HG02852 (cell line): Measurements from ENCODE around the gene ENOX1.

ENCODE experiments used
- ATAC-seq: cut with Tn5 transposase; IDR thresholded peaks from one replicate; pipeline ENCODE4 v1.9.1; 2021; ENCODE audit warnings: mild to moderate bottlenecking, moderate library complexity; ENCODE audit not compliant: unreplicated experiment

The ENOX1 gene

DNA sequence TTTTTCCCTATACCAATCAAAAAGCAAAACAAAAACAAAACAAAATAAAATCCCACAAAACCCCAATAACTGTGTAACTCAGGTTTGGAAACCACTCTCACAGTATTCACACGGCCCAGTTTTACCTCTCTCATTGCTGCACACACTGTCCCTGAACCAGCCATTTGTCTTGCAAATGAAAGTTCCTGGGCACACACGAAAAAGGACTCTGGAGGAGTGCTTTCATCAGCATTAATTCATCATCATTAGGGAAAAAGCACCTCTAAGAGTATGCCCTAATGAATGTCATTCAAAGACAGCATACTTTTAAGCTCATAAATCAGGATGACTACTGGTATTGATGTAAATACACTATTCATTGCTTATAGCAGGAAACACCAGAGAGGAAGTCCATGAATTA is 457.1 kb downstream of the ENOX1 start:
- ATAC-seq: no peak

DNA sequence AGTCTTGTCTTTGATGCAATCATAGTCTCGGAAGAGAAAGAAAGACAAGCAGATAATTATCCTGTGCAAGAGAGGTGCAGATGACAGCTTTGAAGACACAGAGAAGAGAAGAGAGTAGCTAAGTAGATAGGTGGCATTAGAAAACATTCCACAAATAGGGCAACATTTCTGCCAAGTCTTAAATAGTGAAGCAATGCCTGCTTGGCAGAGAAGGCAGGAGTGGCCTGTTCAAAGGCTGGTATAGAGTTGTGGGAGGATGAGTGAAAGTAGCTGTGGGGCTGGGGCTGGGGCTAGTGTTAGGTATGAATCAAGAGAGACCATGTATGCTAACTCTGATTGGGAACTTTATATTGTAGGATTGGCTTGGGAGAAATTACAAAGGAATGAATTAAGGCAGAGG is 457.9 kb downstream of the ENOX1 start:
- ATAC-seq: no peak

DNA sequence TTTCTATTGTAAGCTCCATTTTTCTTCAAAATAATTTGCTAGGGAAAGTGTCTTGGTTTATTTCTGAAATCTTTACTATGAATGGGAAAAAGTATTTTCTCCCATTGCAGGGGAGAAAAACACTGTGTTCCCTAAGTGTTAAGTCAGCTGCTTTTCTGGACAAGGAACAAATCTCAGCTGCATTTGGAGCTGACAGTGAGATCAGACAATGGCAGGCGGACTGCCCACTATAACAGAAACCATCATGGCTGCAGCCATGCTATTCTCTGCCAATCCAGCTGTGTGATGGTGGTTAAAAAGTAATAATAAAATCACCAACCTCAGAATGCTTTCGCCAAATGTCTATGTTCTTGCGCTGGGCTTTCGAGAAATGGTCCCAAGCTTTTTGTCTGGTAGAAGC is 460.7 kb downstream of the ENOX1 start:
- no peak for ATAC-seq

DNA sequence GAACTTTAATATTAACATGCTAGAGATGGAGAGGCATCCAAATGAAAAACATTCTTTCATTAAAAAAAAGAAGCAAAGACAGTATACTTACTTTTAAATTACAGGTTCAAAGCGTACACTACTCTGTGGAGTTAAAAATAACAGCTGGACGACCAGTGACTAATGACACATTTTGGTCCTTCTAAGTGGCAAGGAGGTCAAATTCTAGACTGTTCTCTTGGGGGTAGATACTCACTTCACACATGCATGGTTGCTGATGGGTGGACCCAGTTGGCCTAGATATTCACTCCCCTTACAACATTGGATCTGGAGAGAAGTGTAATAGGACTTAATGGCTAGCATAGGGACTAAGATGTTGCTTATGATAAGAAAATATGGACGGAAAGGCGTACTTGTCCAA is 461.1 kb downstream of the ENOX1 start:
- ATAC-seq: no peak

DNA sequence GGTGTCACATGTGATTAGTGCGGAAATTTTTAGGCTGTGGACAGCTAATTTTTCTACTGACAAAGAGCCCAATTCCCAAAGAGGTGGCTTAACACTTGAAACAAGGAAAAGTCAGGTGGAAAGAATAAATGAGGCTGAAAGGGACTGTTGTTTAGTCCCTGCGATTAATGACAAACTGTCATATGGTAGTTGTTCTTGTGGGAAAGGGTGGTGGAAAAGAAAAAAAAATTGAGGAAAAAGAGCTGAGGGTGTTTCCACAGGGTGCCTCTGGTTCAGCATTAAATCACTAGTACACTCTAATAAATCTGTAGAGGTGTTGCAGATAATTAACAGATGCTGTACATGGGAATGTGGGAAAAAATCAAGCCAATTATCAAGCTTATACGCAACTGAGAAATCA is 462.6 kb downstream of the ENOX1 start:
- no peak for ATAC-seq

DNA sequence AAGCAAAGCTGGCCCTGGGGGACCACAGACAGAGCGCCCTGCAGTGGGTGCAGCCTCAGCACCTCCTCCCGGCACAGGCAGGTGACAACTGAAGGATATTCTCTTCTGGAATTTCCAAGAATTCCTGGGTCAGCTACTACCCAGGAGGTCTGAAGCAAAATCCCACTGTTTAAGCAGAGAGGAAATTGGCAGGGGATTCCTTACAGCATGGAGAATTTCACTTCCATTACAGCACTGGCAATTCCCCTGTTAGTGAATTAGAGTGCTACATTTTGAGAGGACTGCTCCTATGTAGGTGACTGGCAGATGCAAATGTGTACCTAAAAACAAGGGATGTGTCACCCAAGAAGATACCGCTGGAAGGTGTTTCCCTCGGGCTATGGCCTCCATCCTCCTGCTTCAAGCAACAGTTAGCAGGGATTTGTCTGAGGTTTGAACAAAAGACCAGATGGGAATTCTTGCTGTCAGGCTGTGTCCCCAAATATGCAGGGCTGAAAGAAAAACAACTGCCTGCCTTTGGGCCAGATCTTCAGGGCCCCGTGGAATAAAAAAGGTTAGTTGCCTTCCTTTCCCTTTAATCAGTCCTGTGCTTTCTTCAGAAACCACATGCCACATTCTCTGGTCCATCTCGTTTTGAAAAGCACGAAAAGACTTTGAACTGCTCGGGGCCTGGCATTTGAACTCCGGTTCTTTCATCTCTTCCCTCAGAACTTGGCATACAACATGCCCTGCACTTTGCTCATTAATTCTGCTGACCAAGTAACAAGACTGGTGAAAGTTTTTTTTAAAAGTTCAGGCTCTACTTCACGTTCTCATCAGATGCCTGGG is 466.9 kb downstream of the ENOX1 start:
- ATAC-seq: no peak

DNA sequence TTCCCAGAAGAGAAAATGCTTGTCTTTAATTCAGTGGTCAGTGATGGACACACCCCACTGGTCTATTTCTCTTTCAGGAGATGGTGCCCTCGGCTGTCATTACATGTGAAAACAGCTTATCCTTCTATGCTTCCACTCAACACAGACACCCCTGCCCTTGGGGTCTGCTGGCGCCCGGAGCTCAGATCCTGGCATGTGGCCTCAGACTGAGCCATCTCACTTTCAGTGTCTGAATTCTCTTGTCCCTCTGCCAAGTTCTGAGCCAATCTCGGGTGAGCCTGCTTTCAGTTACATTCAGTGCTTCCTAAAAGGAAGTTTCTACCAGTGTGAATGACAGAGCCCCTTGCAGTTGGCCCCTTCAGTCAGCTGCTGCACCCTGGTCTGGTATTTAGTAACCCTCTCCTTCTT is 469.8 kb downstream of the ENOX1 start:
- no peak for ATAC-seq

DNA sequence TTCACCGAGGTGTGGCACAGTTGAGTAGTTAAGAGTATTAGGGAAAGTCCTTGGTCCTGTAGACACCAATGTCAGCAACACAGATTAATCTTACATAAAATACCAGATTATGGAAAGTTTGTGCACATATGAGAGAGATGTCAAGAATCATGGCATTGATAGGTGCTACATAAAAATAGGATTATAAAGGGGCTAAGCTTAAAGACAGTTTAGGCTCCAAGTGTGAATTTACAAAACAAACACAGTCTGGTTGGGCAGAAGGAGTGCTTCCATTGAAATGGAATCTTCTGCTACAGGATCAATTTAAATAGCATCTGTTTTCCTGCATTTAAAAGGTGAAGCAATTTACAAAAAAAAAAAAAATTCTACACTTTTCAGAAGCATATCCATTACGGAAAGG is 470.5 kb downstream of the ENOX1 start:
- no peak for ATAC-seq

DNA sequence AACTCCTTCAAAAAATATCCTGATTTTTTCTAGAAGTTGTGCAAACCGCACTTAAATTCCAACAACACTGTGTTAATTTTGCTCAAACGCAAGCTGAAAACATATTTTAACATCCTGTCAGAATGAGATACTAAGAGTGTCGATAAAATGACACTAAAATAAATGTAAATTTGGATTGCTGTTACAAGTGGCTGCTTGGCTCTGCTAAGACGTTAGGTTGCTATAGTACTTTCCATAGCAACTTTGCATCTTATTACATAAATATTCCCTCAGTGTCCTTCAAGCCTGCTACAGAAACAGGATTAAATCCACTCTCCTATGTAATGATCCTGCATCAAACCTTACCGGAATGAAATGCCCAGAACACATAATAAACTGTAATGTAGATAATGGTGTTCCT is 471.2 kb downstream of the ENOX1 start:
- no peak for ATAC-seq

DNA sequence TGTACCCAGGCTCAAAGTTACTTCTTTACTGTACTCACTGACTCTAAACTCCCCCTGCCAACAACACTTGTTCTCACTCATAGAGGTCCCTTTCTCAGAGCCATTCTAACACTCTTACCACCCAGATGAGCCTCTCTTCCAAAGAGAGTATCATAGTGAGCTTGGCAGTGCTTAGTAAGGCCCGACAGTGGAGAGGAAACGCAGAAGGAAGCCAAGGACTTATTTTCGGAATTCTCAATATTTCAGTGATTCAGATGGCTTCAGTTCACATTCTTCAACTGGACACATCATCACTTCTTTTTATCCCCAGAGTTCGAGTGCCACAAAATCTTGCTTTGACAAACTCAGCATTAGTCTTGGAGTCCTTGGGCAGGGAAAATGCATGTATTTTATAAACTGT is 477.5 kb downstream of the ENOX1 start:
- no peak for ATAC-seq

DNA sequence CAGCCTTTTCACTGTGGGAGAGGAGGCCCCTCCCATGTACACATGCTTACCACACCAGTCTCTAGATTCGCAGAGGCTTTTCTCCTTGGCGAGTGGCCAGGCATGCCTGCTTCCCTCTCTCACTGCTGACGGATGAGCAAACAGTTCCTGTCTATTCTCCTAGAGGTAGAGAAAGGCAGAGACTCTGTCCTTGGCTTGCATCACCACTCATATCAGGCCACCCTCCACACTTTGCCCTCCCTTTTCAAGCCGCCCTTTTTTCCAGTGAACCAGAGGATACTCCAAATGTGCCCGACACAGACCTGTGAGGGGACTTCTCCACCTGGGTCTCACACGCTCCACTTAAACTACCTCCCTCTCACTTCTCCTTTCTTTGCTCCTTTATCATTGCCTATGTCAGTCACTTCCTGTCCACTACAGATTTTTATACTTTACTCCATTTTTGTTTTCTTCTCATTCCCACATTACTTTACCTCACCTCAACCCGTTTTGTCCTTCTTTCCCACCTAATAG is 478.8 kb downstream of the ENOX1 start:
- ATAC-seq: peak; percentile 91

DNA sequence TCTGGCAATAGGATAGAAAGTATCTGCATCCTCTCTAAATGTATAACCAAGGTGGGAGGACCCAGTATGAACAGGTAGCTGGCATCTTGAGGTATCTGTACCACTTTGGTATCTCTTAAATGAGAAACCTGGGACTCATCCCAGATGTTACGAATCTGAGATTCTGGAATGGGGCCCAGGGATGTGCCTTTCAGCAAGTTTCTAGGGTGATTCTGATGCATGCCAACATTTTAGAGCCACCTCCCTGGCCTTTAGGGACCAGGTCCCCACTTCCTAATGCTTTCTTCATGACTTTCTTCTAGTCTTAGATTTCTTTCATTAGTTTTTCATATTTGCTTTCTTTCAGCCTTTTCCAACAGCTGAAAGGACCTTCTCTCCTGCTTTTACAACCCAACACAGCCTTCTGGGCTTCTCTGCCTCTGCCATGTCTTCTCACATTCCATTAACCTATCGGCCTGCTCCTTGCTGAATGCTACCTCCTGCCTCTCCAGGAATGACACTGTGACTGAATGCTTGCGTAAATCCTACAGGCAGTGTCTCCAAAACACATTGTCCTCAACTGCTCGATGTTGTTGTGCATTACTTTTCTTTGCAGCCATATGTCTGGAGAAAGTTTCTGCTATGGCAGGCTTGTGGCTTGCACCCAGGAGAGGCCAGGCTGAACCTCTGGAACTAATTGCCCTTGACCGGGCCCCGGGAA is 479.4 kb downstream of the ENOX1 start:
- no peak for ATAC-seq

DNA sequence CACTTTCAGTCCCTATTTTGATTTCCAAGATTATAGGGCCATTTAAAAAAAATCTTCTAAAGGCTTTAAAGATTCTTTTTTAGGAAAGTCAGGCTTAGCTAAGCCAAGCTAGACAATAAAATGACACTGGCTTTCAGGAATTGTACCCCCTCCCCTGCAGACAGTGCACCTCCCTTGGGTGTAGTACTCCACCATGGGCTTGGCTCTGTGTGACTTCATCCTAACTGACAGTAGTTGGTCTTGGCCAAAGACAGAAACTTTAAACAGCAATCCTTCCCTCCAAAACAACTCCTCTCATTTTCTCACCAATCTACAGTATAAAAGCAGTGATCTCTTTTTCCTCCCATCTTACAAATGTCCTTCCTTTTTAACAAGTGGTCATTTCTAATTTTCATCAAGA is 480.4 kb downstream of the ENOX1 start:
- ATAC-seq: no peak

DNA sequence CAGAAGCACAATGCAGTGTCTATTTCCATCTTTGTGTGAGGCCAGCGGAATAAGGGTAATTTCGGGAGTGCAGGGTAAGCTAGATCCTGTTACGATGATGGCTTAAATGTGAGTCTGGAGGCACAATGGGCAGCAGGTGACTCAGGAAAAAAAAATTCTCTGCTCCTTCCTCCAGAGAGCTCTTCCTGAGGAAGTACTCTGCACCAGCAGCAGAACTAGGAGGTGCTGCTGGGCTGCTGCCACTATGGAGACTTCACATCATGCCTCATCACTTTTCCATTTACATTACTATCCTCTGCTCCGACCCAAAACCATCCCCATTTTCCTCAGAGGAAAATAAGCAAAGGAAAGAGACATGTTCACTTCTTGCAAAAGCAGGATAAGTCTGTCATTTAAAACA is 481.4 kb downstream of the ENOX1 start:
- no peak for ATAC-seq

DNA sequence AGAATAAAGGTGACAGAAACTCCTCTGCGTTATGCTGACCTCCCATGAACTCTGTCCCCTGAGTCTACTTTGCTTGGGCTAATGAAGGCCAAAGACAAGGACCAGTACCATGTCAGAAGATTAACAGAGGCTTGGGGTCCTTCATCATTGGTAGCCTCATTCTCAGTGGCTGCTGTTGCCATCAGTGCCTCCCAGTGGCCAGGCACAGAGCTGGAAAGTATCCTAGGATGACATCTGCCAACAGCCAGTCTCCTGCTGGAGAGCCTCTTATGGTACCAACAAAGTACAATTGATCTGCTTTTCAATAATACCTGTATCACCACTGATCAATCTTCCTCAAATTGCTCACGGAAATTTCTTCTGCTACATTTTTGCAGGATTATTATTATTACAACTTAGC is 481.8 kb downstream of the ENOX1 start:
- no peak for ATAC-seq

DNA sequence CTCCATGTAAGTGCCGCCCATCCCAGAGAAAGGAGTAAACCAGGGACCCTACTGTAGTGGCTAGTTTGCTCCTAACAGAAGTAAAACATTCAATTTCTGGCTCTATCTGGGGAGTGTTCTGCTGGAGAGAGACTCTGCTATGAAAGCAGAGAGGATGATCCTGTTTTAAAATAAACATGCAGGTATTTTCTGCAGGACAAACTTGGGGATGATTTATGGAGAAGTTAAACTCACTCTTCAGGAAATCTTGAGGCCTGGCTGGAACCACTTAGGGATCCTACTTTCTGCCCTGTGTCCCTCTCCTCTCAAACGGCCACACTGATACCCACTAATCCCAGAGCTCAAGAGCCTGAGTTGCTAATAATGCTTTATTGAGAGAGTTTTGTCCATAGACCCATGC is 482.3 kb downstream of the ENOX1 start:
- ATAC-seq: no peak

DNA sequence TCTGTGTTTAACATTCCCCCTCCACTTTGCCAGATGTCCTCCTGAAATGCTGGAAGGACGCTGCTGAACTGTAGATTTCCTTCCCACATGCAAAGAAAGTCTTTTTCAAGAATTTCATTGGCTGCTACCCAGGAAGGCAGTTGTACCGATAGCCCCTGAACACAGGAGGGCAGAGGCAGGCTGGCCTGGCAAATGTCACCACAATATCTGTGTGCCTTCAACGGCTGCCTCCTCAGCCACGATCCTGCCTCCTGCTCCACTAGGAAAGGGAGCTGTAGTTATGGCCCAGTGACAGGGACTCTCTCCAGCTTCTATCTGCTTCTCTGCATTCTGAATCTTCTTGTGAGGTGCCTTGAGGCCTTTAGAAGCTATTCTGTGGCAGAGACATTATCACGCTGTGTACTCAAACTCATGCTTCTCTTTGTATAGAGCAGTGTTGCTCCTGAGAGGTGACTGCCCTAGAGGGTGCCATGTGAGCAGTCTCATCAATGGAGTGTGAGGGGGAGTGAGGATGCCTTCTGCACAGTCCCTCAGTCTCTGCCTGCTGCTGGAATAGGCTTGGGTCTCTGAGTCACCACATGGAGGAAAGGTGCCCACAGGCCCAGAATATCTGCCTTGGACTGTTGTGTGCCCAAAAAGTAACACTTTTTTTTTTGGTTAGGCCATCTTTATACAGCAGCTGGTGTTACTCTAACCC is 483.6 kb downstream of the ENOX1 start:
- peak; percentile 48 for ATAC-seq

DNA sequence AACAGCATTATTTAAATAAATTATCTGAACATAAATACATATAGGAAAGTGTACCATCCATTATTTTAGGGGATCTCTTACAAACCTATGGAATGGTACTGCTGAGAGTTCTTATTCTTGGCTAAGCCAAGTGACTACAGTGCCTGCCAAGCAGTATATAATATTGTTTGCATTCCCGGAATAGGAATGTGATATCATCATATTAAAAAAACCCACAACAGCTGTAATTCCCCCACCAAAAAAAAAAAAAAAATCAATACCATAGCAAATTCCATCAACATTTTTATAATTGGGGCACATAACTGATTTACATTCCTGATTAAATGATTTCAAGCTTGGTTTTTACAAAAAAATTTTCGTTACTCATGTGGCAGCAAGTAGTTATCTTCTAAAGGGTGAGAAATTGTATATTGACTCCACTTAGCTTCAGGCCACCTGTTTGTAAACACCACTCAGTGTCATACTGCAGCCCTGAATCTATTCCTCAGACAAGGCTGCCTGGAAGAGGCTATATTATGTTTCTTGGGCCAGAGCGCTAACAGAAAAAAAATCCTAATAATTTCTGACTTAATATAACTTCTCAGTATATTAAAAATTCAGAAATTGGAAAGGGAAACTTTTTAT is 485.3 kb downstream of the ENOX1 start:
- ATAC-seq: no peak

DNA sequence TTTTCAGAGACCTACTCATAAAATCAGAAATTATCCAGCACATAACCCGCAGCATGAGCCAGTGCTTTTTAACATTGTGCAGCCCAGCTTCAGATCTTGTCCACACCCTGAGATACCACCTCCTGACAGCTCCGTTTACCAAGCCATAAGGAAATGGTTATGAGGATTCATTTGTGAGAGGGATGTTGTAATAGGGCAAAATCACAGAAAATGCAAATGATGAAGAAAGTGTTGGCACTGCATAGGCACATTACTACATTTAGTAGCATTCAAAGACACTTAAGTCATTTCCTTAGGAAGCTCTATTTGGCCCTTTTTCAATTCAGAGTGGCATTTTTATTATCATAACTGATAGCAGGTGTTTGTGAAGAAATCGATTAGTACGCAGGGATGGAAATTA is 485.9 kb downstream of the ENOX1 start:
- no peak for ATAC-seq

DNA sequence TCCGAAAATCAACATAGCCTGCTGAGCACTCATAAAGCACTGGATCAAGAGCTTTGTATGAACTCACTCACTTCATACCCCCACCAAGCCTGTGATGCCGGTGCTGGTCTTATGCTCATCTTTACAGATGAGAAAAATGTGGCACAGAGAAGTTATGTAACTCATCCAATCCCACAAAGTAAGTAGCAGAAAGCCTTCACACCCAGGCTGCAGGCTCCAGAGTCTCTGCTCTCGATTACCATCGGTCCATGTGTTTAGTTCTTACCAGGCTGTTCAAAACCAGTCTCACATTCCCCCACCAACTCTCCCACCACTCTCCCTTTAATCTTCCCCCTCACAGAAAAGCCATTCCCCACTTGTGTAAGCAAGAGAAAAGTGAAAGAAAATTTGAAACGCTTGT is 487.4 kb downstream of the ENOX1 start:
- no peak for ATAC-seq

DNA sequence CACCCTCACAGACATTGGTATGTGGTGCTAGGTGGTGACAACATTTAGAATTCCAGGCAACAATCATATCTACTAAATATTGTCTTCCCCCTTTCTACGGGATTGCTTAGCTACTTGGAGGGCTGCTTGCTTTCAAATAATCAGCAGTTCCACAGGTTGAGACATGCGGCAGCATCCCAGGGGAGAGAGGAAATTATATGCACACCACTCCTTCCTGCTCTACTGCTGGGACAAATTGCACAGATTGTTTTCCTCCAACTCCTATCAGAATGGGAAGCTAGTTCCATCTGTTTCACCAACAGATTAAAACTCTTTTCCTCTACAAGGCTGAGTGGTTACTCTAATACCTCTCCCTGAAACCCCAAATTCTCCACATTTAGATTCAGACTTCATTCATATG is 488.0 kb downstream of the ENOX1 start:
- ATAC-seq: no peak
